Mammary epithelial cell (primary cell): ENCODE measurements around the gene HFE.

Experiments
- CTCF ChIP-seq, 2 donors: IDR thresholded peaks in 1 of 2; conservative IDR thresholded peaks in 1 of 2; 2 replicates each; pipeline ENCODE4 v1.5.1; 2011 to 2012; ENCODE audit warnings: inconsistent platforms in 2 of 2, low read length in 2 of 2, mild to moderate bottlenecking in 2 of 2, control low read depth in 1 of 2, low read depth in 1 of 2; ENCODE audit not compliant: insufficient read depth in 1 of 2; ENCODE audit errors: extremely low read depth in 1 of 2
- EZH2 ChIP-seq: IDR thresholded peaks from 2 replicates; pipeline ENCODE4 v1.6.1; 2012; ENCODE audit warnings: low read length, inconsistent platforms, borderline replicate concordance

- TF ChIP-seq CTCF (conservative IDR thresholded peaks at IDR 0.05 in 1 of 2, IDR thresholded peaks at IDR 0.05 in 1 of 2; ENCODE audit: extremely low read depth in 1 of 2, insufficient read depth in 1 of 2, low read depth in 1 of 2, low read length in 2 of 2) (no peak), EZH2 (no peak)
Measured at GRCh38 chr6:26086211-26086610, 1.0 kb upstream of the HFE start.
